Measurements from ENCODE around the gene OR6J1.
"Not testable (repeated sequence)": the region's sequence is repeated elsewhere in the genome, so short reads cannot be mapped to it uniquely, and the experiment has no call there.

OR6J1 gene

DNA sequence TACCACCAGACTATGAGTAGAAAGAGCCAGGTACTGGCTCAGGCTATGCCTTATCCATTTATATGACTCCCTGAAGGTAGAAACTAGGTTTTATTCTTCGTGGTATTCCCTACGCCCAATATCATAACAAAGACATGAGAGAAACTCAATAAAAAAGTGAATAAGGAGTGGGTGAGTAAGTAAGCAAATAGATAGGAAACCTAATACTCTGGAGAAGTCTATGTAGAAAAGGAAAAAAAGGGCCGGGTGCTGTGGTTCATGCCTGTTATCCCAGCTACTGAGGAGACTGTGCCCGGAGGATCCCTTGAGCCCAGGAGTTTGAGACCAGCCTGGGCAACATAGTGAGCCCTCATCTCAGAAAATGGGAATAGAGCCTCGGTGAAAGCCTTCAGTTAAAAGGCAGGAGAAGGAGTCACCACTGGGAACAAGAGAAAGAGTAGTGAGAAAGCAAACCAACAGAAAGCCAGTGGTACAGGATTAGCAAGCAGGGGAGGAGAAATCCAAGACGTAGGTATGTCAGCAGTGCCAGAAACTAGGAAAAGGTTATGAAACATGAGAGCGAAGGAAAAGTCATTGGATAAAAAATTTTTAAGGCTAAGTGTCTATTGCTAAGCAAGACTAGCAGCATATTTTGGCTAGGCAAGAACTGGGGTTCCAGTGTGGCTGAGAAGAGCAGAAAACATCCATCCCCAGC lies 6.0 kb upstream of the OR6J1 start:
- no peak for DNase-seq

GRCh38 chr14:22648506-22648905 lies 4.4 kb upstream of the OR6J1 start:
- no peak for DNase-seq

DNA sequence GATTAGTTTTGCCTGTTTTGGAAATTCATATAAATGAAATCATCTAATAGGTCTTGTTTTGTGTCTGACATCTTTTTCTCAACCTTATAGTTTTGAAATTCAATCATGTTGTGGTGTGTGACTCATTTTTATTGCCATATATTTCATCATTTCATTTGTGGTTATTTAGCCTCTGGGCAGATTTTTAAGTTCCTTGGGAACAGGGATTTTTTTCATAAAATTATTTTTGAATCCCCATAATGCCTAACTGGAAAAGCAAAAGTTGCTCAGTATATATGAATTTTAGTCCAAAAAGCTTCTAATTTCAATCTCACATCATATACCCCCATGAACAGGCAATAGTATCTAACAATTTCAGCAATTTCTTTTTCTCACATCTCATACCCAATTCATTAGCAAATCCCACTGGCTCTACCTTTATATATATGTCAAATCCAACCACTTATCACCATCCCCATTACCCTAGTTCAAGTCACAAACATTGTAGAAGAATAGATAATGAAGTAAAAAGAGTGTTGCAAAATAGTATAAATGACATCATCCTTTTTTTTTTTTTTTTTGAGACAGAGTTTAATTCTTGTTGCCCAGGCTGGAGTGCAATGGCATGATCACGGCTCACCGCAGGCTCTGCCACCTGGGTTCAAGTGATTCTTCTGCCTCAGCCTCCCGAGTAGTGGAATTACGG lies 2.6 kb upstream of the OR6J1 start:
- no peak for DNase-seq

DNA sequence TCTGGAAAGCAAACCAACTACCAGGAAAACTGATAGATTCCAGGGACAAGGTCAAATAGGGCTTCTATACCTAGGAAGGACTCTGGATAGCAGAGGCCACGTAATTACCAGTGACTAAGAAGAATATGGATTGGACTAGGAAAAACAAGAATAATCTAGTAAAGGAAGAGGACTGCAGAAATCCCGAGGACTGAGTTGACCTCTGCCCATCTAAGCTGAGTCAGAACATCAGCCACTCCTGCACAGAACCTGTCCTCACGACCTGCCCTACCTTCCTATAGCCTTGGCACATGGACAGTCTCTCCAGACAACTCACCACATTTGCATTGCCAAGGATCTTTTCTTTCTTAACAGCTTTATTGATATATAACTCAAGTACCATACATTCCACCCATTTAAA lies 2.3 kb downstream of the OR6J1 start:
- DNase-seq = no peak

DNA sequence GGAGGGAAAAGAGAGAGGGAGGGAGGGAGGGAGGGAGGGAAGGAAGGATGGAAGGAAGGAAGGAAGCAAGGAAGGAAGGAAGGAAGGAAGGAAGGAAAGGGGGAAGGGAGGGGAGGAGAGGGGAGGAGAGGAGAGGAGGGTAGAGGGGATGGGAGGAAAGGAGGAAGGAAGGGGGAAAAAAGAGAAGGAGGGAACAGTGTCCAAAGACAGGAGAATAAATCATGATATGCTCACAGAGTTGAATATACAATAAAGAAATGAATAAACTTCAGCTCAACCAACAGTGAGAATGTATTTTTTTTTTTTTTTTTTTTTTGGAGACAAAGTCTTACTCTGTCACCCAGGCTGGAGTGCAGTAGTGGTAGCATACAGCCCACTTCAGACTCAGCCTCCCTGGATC lies 4.0 kb downstream of the OR6J1 start:
- DNase-seq = no peak

DNA sequence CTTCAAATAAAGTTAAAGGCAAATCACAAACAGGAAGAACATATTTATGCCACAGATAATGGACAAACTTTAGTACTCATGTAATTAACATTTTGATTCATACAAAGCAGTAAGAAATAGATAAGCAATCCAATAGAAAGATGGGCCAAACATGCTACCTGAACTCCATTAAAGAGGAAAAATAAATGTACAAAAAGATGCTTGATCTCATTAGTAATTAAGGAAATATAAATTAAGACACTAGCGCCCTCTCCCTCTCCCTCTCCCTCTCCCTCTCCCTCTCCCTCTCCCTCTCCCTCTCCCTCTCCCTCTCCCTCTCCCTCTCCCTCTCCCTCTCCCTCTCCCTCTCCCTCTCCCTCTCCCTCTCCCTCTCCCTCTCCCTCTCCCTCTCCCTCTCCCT lies 8.2 kb downstream of the OR6J1 start:
- not testable (repeated sequence) for DNase-seq

DNA sequence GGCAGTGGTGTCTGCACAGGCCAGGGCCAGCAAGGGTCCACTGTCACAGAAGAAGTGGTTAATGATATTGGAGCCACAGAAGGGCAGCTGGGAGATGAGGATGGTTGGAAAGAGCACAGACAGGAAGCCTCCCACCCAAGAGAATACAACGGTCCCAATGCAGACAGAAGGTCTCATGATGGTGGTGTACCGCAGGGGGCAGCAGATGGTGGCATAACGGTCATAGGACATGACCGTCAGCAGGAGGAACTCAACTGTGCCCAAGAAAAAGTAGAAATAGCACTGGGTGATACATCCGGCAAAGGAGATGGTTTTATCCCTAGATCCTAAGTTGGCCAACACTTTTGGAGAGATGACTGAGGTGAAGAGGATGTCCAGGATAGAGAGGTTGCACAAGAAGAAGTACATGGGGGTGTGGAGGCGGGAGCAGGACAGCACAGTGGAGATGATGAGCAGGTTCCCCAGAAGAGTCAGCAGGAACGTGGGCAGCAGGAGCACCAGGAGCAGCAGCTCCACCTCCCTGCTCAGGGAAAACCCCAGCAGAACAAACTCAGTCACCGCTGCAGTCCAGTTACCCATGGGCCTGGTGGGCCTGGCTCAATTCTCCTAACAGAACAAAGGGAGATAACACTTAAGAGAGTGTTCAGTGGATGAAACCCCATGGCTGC lies 9.8 kb downstream of the OR6J1 start:
- DNase-seq = no peak

DNA sequence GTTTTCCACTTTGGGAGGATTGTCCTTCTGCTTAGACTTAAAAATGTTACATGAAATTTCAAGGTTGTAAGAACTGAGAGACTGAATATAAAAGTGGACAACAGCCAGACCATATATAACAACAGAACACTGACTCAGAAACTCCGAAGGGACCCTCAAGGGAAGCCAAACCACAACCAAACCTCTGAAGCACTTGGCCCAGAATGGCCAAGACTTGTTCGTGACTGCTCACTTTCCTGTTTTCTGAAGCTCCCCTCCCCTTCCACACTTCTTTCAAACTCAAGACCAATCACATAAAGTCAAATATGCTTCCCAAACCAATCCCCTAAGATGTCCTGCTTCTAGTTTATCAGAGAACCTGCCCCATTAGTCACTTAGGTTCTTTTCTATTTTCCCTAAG lies 13.7 kb downstream of the OR6J1 start:
- DNase-seq = no peak

DNA sequence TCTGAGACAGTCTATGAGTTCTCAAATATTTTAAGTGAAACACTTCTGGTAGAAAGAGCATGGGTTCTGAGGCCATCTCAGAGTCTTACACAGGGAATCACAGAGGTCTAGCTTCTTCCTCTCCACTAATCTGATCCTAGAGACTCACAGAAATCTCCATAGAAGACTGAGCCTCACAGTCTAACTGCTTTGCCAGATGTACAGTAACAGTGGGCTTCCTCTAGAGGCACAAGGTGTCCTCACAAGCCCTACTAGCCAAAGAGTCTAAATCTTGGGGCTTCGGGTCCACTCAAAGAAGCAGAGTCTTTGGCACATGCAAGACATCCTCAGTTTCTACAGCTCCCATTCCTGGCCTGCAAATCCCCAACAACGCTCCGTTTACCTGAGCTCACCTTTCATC lies 14.1 kb downstream of the OR6J1 start:
- no peak for DNase-seq

- no peak for DNase-seq
These were observed 14.8 kb downstream of the OR6J1 start for GRCh38 chr14:22629361-22629760.

GRCh38 chr14:22627506-22628263 lies 16.5 kb downstream of the OR6J1 start:
- DNase-seq = no peak

- DNase-seq = no peak
These were observed 17.6 kb downstream of the OR6J1 start for GRCh38 chr14:22626590-22626989.

DNA sequence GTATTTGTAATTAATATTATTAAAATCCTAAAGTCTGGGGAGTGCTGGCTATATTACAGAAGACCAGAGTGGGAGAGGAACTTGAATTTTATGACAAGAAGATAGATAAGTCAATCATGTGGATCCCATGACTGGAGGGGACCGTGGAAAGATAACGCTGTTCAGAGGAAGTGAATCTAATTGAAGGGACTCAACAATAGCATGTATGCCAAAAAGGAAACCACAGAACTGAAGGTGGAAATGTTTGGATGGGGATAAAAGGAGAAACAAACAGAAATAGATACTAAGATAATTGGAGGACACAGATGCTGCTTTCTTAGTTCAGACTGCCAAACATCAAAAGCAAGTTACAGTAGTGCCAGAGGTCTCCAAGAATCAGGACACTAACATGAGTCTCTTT lies 21.1 kb downstream of the OR6J1 start:
- DNase-seq = no peak

DNA sequence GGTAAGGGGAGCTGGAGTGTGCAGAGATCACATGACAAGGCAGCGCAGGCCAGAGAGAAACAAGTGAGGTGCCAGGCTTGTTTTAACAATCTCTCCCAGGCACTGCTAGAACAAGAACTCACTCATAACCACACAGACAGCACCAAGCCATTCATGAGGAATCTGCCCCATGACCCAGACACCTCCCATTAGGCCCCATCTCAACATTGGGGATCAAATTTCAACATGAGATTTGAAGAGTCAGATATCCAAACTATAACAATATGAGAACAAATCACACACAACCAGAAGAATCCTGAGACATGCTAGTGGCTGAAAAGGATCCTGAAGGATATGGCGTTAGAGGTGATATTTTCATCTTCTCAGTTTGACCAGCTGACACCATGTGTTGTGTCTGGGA lies 21.9 kb downstream of the OR6J1 start:
- no peak for DNase-seq

- DNase-seq = not testable (repeated sequence)
These were observed 28.4 kb downstream of the OR6J1 start for GRCh38 chr14:22615765-22616164.

GRCh38 chr14:22614240-22614799 lies 29.8 kb downstream of the OR6J1 start:
- no peak for DNase-seq

GRCh38 chr14:22613736-22614239 lies 30.4 kb downstream of the OR6J1 start:
- DNase-seq = no peak

DNA sequence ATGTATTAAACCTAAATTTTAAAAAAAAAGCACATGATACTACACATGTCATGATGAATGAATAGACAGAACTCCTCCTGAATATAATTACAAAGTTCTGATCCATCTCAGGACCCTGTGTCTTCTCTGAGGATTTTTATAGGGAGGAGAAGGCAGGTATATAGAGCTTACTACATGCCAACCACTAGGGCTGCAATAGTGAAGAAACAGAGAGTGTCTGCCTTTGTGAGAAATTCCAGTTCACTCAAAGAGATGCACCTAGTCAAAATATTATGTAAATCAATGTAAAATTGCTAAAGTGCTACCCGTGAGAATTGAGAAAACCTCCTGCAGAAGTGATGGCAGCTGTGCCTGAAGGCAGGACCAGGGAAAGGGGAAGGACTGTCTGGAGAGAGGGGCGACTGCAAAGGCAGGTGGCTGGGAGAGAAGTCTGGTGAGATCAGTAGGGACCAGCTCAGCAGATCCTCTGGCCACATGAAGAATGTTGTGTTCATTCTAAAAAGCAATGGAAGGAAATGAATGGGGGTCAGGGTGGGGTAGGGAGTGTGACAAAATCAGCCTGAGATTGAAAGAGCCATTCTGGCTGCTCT lies 31.0 kb downstream of the OR6J1 start:
- DNase-seq = no peak

DNA sequence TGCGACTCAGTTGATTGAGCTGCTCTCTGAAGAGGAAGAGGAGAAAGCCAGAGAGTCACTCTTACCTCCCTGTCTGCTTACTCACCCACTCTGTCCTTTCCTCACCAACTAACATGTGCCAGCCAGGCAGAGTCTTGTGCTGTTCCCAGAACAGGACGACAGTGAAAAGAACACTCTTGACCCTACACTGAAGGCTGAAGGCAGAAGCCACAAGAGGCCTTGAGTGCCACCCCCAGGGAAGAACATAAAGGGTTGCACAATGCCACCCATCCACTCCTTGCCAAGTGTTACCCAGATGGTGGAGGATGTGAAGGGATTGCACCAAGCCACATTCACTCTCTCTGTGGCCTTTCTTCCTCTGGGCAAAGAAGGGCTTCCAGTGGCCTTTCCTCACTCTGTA lies 33.2 kb downstream of the OR6J1 start:
- no peak for DNase-seq

DNA sequence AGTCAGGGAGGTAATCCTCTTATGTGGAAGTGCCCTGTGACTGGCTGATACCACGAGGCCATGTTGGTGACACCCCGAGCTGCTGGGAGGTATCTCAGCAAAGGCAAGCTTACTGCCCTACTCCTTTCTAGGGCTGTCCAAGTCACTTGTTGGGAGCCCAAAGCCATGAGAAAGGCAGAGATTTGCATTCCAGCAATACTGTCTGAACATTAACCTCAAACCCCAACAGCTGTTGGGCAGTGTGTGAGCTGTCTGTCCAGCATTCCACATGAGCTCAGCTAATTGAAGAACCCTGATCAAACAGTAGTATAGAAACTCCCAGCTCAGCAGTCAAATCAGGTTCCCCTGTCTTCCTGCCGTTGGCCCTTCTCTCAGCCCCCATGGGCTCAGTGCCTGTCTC lies 36.9 kb downstream of the OR6J1 start:
- DNase-seq = no peak

- DNase-seq = no peak
These were observed 37.8 kb downstream of the OR6J1 start for GRCh38 chr14:22606380-22606779.

DNA sequence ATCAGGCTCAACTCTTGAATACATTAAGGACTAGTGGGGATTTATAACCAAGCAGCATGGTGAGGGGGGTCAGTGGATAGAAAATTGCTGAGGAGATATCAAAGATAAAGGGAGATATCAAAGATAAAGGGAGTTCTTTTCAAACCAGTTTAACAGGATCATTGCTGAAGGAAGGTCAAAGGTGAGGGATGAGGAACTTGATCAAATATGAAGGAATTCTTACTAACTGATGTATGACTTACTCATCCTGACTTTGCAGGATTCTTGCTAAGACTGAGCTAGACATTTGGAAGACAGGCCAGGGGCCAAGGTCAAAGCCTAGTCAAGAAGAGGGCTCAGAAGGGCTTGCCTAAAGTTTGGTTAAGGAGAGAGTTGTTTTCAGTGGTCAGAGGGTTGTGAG lies 41.3 kb downstream of the OR6J1 start:
- DNase-seq = no peak

- DNase-seq = no peak
These were observed 42.2 kb downstream of the OR6J1 start for GRCh38 chr14:22601996-22602395.

All from stimulated activated CD4-positive, alpha-beta T cell treated with anti-CD3 and anti-CD28 coated beads, Interleukin-15, amount 100 ng/mL, for 24 hours (primary cell).